OCI-LY7 (cell line): ENCODE results near the gene ADAMTSL2. TPM values are rescaled to one million over a fixed set of nuclear protein-coding genes. Genes with fewer than 3 reads are reported as not detected.

Experiments used
- BruUV-seq: library from RNA; stranded (reverse); fragments of 400-500 nt; replicated peaks from 2 replicates; lab custom pipeline; 2021; lab: Mats Ljungman, UMichigan
- CTCF ChIA-PET: fragments of 300-600 bp; sonication (Branson Sonifier 250); formaldehyde crosslinking; loops from one replicate; lab custom pipeline; 2022; ENCODE audit warnings: antibody characterized with exemption; ENCODE audit not compliant: unreplicated experiment; lab: Charles Lee
- POLR2A ChIA-PET: fragments of 300-600 bp; sonication (Branson Sonifier 250); formaldehyde crosslinking; loops from one replicate; lab custom pipeline; 2022; ENCODE audit warnings: antibody characterized with exemption; lab: Charles Lee
- DNase-seq: peaks from one replicate; pipeline ENCODE4 v3.0.0-alpha.2; 2015; ENCODE audit warnings: low spot score
- H2AFZ ChIP-seq: fragments of 200-600 bp; sonication (generic), shearing (Covaris generic); 2 replicates; pipeline ENCODE4 v1.6.1; 2014; ENCODE audit warnings: mild to moderate bottlenecking, antibody characterized with exemption, low read length, moderate library complexity
- H3K27ac ChIP-seq: fragments of 200-600 bp; sonication (generic); 2 replicates; pipeline ENCODE4 v1.5.1; 2014; ENCODE audit warnings: mixed run types, low read depth, mild to moderate bottlenecking, moderate library complexity, low read length, inconsistent platforms; ENCODE audit not compliant: poor library complexity, severe bottlenecking
- H3K36me3 ChIP-seq: fragments of 200-600 bp; sonication (generic); 2 replicates; pipeline ENCODE4 v1.6.1; 2014; ENCODE audit warnings: mild to moderate bottlenecking, antibody characterized with exemption, low read length, moderate library complexity, mixed read lengths; ENCODE audit not compliant: insufficient read depth
- H3K4me1 ChIP-seq: fragments of 200-600 bp; sonication (generic); 2 replicates; pipeline ENCODE4 v1.5.1; 2014; ENCODE audit warnings: mild to moderate bottlenecking, low read length; ENCODE audit not compliant: insufficient read depth, poor library complexity, severe bottlenecking
- H3K4me2 ChIP-seq: fragments of 200-600 bp; sonication (generic); 2 replicates; pipeline ENCODE4 v1.6.1; 2014; ENCODE audit warnings: mild to moderate bottlenecking, low read length
- H3K4me3 ChIP-seq: fragments of 200-600 bp; sonication (generic); 2 replicates; pipeline ENCODE4 v1.5.1; 2014; ENCODE audit warnings: mild to moderate bottlenecking, low read depth, low read length; ENCODE audit not compliant: poor library complexity, severe bottlenecking
- H3K79me2 ChIP-seq: fragments of 200-600 bp; sonication (generic); 2 replicates; pipeline ENCODE4 v1.6.1; 2016; ENCODE audit warnings: low read depth, mild to moderate bottlenecking, low read length, moderate library complexity, mixed read lengths; ENCODE audit not compliant: insufficient read depth
- H3K9me2 ChIP-seq: fragments of 200-600 bp; sonication (generic); 2 replicates; pipeline ENCODE4 v1.6.1; 2016; ENCODE audit warnings: mild to moderate bottlenecking, low read length, mixed read lengths; ENCODE audit not compliant: insufficient read depth
- H3K9me3 ChIP-seq: fragments of 200-600 bp; sonication (generic); 2 replicates; pipeline ENCODE4 v1.6.1; 2014; ENCODE audit warnings: mild to moderate bottlenecking, mixed run types, low read length, mixed read lengths
- H4K20me1 ChIP-seq: fragments of 200-600 bp; sonication (generic); 2 replicates; pipeline ENCODE4 v1.6.1; 2014; ENCODE audit warnings: mild to moderate bottlenecking, antibody characterized with exemption, low read length, moderate library complexity, mixed read lengths; ENCODE audit not compliant: insufficient read depth
- CTCF ChIP-seq: fragments of 200-600 bp; sonication (generic); conservative IDR thresholded peaks from 2 replicates; pipeline ENCODE4 v1.5.1; 2014; ENCODE audit warnings: mild to moderate bottlenecking, antibody characterized with exemption, low read length, moderate library complexity, mixed read lengths
- EZH2phosphoT487 ChIP-seq: fragments of 200-600 bp; sonication (generic); IDR thresholded peaks from 2 replicates; pipeline ENCODE4 v1.6.1; 2018; ENCODE audit warnings: low read depth, borderline replicate concordance, mild to moderate bottlenecking, mixed run types, antibody characterized with exemption, low read length, moderate library complexity, mixed read lengths
- intact Hi-C: fragments of 100-400 bp; cut with micrococcal nuclease; formaldehyde crosslinking; loops from one replicate; pipeline ENCODE4 v1.10.0; 2022; ENCODE audit not compliant: unreplicated experiment
- total RNA-seq, 2 experiments: library from RNA; depleted of rRNA in 1 of 2; stranded (reverse); fragments of >200 nt in 1 of 2; shearing (Covaris generic) in 1 of 2; gene quantifications; 2 replicates each; pipeline ENCODE4 v1.2.3, GENCODE V29; 2014 to 2022

Gene ADAMTSL2
- total RNA-seq, 2 experiments from 2014 or later = 0.88 TPM; not detected in 1

DNA sequence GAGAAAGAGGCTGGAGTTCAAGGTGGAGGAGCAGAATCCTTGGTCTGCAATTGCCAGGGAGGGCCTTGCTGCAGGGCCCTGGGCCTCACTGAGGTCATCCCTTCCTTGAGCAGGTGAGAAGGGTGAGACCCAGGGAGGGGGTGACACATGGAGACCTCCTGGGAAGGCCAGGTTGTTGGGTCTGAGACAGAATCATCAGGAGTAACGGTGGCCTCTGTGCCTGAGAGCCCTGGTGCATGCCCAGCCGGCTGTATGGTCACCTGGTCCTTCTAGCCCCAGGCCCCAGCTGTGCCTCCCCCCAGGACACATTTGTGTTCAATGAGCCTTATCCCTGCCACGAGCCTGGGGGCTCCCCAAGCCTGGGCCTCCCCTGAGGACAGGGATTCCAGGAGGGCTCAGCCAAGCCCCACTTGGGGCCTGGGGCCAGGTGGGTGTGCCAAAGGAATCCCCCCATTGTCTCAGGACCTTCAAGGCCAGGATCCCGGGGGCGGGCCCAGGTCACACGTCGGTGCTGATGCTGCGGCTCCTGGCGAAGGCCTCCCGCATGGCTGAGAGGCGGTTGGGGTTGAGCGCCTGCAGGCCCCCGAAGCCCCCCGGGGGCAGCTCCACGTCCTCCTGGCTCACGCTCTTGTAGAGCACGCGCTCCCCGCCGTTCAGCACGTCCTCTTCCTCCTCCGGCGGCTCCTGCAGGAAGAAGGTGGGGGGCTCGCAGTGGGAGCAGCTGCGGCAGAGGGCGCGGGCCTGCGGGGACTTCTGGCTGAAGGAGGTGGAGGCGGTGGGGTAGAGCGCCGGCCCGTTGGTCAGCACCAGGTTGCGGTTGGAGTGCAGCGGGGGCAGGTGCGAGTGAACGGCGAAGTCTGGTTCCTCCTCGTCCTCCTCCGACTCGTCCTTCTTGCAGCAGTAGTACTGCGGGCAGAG is 44.3 kb downstream of the ADAMTSL2 start:
- no peaks in the 10 kb centered on the region for H3K9me3 ChIP-seq
- DNase-seq = peak; percentile 49
- peak overlapping the region; percentile 24 for H3K4me3 ChIP-seq
- no peaks in the 10 kb centered on the region for H3K9me2 ChIP-seq
- intact Hi-C loops = no loop called here
- H3K36me3 ChIP-seq = no peaks in the 10 kb centered on the region
- no TSS peak for BruUV-seq
- no peaks in the 10 kb centered on the region for H4K20me1 ChIP-seq
- peaks cover 66% of the 10 kb centered on the region for H3K4me1 ChIP-seq
- H2AFZ ChIP-seq = no peak overlapping the region; the same call in 1 of the 2 replicates
- peak overlapping the region; percentile 52 for H3K4me2 ChIP-seq
- TF ChIP-seq CTCF = no peak
- TF ChIP-seq EZH2phosphoT487 = no peak
- ChIA-PET CTCF (no interaction called here), POLR2A (no interaction called here)
- H3K79me2 ChIP-seq = no peaks in the 10 kb centered on the region
- peak overlapping the region; percentile 94 for H3K27ac ChIP-seq

GRCh38 chr9:133579601-133580418 is 45.3 kb downstream of the ADAMTSL2 start:
- Histone ChIP-seq H3K36me3 (no peaks in the 10 kb centered on the region), H3K4me1 (peaks cover 76% of the 10 kb centered on the region), H3K79me2 (no peaks in the 10 kb centered on the region), H4K20me1 (no peaks in the 10 kb centered on the region), H3K4me3 (peak overlapping the region; percentile 24), H3K9me2 (no peaks in the 10 kb centered on the region), H3K9me3 (no peaks in the 10 kb centered on the region), H2AFZ (peak overlapping the region; percentile 54), H3K27ac (peak overlapping the region; percentile 94), H3K4me2 (peak overlapping the region; percentile 52)
- POLR2A ChIA-PET = no interaction called here
- TF ChIP-seq EZH2phosphoT487 (no peak), CTCF (no peak)
- peak; percentile 55 for DNase-seq
- intact Hi-C loops = no loop called here
- BruUV-seq = no TSS peak
- CTCF ChIA-PET = no interaction called here
